HEK293T (cell line): ENCODE results near the gene PYCR2.

ENCODE experiments used
- CTCF ChIA-PET: fragments of 350-600 bp; formaldehyde crosslinking; extraction: SDS; loops from one replicate; lab custom pipeline; 2021; ENCODE audit warnings: antibody characterized with exemption, inconsistent platforms; lab: Yijun Ruan, JAX
- POLR2A ChIA-PET: fragments of 350-600 bp; formaldehyde crosslinking; extraction: SDS; loops from one replicate; lab custom pipeline; 2020; ENCODE audit warnings: antibody characterized with exemption, inconsistent platforms; lab: Yijun Ruan, JAX
- DNase-seq: peaks from one replicate; pipeline ENCODE4 v3.0.0; 2012; ENCODE audit warnings: mixed read lengths; ENCODE audit errors: extremely low spot score
- ARNT ChIP-seq: fragments of 450-650 bp; IDR thresholded peaks from 2 replicates; pipeline ENCODE4 v1.6.1; 2017; ENCODE audit warnings: mild to moderate bottlenecking
- BHLHE40 ChIP-seq: fragments of 450-650 bp; IDR thresholded peaks from 2 replicates; pipeline ENCODE4 v1.6.1; 2016; ENCODE audit warnings: mild to moderate bottlenecking, moderate library complexity, borderline replicate concordance
- CTBP1 ChIP-seq: fragments of 450-650 bp; IDR thresholded peaks from 2 replicates; pipeline ENCODE4 v1.6.1; 2016; ENCODE audit warnings: borderline replicate concordance
- ELF4 ChIP-seq: fragments of 450-650 bp; IDR thresholded peaks from 2 replicates; pipeline ENCODE4 v1.6.1; 2017; ENCODE audit warnings: antibody characterized with exemption
- FOXA1 ChIP-seq: fragments of 450-650 bp; IDR thresholded peaks from 2 replicates; pipeline ENCODE4 v1.6.1; 2016; ENCODE audit warnings: mild to moderate bottlenecking
- FOXK2 ChIP-seq: fragments of 450-650 bp; IDR thresholded peaks from 2 replicates; pipeline ENCODE4 v1.6.1; 2016; ENCODE audit warnings: mild to moderate bottlenecking
- FOXM1 ChIP-seq: fragments of 450-650 bp; IDR thresholded peaks from 2 replicates; pipeline ENCODE4 v1.6.1; 2017; ENCODE audit warnings: mild to moderate bottlenecking, borderline replicate concordance
- HDGF ChIP-seq: fragments of 450-650 bp; IDR thresholded peaks from 2 replicates; pipeline ENCODE4 v1.6.1; 2017; ENCODE audit warnings: antibody characterized with exemption, borderline replicate concordance
- L3MBTL2 ChIP-seq: fragments of 450-650 bp; conservative IDR thresholded peaks from 2 replicates; pipeline ENCODE4 v1.6.1; 2016; ENCODE audit warnings: mild to moderate bottlenecking
- LEF1 ChIP-seq: fragments of 450-650 bp; IDR thresholded peaks from 2 replicates; pipeline ENCODE4 v1.6.1; 2017; ENCODE audit warnings: mild to moderate bottlenecking, borderline replicate concordance
- NFRKB ChIP-seq: fragments of 450-650 bp; IDR thresholded peaks from 2 replicates; pipeline ENCODE4 v1.6.1; 2016; ENCODE audit warnings: mild to moderate bottlenecking, moderate library complexity
- SP1 ChIP-seq: fragments of 450-650 bp; IDR thresholded peaks from 2 replicates; pipeline ENCODE4 v1.6.1; 2017
- SUZ12 ChIP-seq: fragments of 450-650 bp; IDR thresholded peaks from 2 replicates; pipeline ENCODE4 v1.6.1; 2016; ENCODE audit warnings: mild to moderate bottlenecking
- TARDBP ChIP-seq: fragments of 450-650 bp; IDR thresholded peaks from 2 replicates; pipeline ENCODE4 v1.6.1; 2016
- ZNF384 ChIP-seq: fragments of 450-650 bp; IDR thresholded peaks from 2 replicates; pipeline ENCODE4 v1.6.1; 2016
- TF ChIP-seq, protein P1 (sequence below): fragments of 450-650 bp; IDR thresholded peaks from 2 replicates; pipeline ENCODE4 v1.6.1; 2016

Gene PYCR2

DNA sequence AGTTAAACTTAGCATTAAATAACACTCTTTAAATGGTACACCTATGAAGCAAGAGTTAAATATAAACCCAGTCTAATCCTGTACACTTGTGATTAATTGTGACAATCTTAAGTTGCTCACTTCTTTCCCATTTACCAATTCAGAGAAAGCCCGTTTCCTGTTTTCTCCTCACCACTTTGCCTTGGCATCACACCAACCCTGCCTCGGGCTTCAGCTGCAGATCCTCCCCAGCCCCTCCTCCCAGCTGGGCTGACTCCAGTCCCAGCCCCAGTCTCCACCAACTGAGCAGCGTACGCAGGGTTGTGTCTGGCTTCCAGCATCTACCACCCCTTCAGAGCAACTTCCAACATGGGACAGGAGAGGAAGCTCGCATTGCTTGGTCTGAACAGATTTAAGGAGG is 4.1 kb downstream of the PYCR2 start:
- TF ChIP-seq HDGF (no peak), ELF4 (no peak), L3MBTL2 (no peak), NFRKB (no peak), SP1 (no peak), ZNF384 (no peak), FOXK2 (no peak), CTBP1 (no peak), SUZ12 (no peak), ARNT (no peak), FOXM1 (no peak), LEF1 (no peak), BHLHE40 (no peak), FOXA1 (no peak), TARDBP (no peak)
- TF ChIP-seq, protein P1, sequence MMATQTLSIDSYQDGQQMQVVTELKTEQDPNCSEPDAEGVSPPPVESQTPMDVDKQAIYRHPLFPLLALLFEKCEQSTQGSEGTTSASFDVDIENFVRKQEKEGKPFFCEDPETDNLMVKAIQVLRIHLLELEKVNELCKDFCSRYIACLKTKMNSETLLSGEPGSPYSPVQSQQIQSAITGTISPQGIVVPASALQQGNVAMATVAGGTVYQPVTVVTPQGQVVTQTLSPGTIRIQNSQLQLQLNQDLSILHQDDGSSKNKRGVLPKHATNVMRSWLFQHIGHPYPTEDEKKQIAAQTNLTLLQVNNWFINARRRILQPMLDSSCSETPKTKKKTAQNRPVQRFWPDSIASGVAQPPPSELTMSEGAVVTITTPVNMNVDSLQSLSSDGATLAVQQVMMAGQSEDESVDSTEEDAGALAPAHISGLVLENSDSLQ = no peak
- POLR2A ChIA-PET = interaction anchor here (0.7 kb wide), 1 partner anchor 38 kb away, joined by 4 read pairs; no protein-coding TSS in a partner anchor
- DNase-seq = no peak
- CTCF ChIA-PET = no interaction called here

DNA sequence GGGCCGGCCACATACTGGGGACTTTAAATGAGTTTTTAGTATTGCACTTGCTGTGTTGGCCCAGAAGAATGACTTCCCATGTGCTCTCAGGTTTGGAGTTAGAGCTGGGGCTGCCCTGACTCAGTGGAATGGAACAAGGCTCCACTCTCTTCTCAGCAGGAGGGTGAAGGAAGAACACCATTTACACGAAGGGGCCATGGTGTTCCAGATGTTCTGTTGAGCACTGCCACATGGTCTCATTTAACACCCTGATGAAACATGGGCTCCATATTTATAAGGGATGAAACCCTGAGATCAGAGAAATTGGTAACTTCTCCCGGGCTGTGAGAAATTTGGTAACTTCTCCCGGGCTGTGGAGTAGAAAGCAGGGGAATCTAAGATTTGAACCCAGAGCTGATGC is 5.8 kb downstream of the PYCR2 start:
- ChIA-PET CTCF (no interaction called here), POLR2A (no interaction called here)
- TF ChIP-seq FOXM1 (no peak), HDGF (no peak), ZNF384 (no peak), FOXA1 (no peak), ELF4 (no peak), SUZ12 (no peak)
- DNase-seq = no peak

DNA sequence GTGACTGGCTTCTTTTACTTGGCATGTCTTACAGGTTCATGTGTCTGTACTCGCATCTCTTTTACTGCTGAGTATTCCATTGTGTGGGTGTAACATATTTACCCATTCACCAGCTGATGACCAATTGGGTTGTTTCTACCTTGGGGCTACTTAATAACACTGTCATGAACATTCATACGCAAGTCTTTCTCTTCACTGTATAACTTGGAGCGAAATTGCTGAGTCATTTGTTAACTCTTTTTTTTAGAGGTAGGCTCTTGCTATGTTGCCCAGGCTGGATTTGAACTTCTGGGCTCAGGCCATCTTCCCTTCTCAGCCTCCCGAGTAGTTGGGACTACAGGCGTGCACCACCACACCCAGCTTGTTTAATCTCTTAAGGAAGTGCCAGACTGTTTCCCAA is 6.5 kb downstream of the PYCR2 start:
- POLR2A ChIA-PET = no interaction called here
- CTCF ChIA-PET = no interaction called here
- no peak for DNase-seq
- TF ChIP-seq HDGF (no peak), FOXM1 (no peak), FOXK2 (no peak), CTBP1 (no peak), LEF1 (no peak), L3MBTL2 (no peak), TARDBP (no peak), BHLHE40 (no peak), ZNF384 (no peak), ARNT (no peak)
- TF ChIP-seq, protein P1 = no peak

DNA sequence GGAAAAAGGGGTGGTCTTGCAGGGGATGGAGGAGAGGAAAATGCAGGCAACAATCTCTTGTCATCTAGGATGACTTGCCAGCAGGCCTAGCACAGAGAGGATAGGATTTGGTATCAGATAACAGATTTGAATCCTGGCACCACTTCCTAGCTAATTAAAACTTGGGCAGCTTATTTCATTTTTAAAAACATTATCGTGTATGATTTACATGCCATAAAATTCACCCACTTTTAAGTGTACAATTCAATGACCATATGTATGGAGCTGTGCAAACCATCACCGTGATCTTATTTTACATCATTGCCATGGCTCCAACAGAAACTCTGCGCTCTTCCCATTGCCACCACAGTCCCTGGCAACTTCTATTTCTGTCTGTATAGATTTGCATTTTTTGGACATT is 6.9 kb downstream of the PYCR2 start:
- no peak for DNase-seq
- ChIA-PET POLR2A (no interaction called here), CTCF (no interaction called here)
- TF ChIP-seq ELF4 (no peak), ZNF384 (no peak), CTBP1 (no peak), SUZ12 (no peak), BHLHE40 (no peak), LEF1 (no peak), SP1 (no peak), FOXA1 (no peak), HDGF (no peak), FOXK2 (no peak), NFRKB (no peak), TARDBP (no peak), L3MBTL2 (no peak), FOXM1 (no peak), ARNT (no peak)
- TF ChIP-seq, protein P1 = no peak

DNA sequence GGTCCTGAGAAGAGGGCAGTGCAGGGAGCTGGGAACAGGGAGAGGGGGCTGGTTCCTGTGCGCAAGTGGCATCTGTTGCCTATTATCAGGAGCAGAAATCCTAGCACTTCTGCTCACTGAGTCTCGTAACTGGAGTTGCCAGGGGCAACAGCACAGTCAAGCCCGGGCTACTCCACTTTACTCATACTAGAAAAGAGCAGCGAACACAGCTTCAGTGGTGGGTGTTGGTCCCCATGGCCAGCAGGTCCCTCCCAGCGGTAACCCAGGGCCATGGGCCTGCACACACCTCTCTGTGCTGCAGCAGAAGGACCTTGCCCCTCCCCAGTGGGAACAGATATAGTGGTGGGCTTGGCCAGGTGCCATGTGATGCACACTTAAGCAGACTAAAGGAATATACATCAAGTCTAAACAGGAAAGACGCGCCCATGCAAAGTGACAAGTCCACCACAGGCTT is 8.5 kb downstream of the PYCR2 start:
- no peak for TF ChIP-seq ELF4
- TF ChIP-seq BHLHE40 = no peak
- TF ChIP-seq SP1 = no peak
- no peak for TF ChIP-seq CTBP1
- no peak for TF ChIP-seq FOXM1
- TF ChIP-seq NFRKB = no peak
- no peak for TF ChIP-seq ARNT
- no peak for TF ChIP-seq FOXK2
- TF ChIP-seq, protein P1 = no peak
- no peak for TF ChIP-seq ZNF384
- no peak for TF ChIP-seq FOXA1
- no peak for TF ChIP-seq TARDBP
- no peak for TF ChIP-seq HDGF
- CTCF ChIA-PET = no interaction called here
- POLR2A ChIA-PET = interaction anchor here (0.8 to 1.0 kb wide), 3 partner anchors 9 to 168 kb away, joined by 3 read pairs; partner anchors contain the start of gene PYCR2
- no peak for DNase-seq

DNA sequence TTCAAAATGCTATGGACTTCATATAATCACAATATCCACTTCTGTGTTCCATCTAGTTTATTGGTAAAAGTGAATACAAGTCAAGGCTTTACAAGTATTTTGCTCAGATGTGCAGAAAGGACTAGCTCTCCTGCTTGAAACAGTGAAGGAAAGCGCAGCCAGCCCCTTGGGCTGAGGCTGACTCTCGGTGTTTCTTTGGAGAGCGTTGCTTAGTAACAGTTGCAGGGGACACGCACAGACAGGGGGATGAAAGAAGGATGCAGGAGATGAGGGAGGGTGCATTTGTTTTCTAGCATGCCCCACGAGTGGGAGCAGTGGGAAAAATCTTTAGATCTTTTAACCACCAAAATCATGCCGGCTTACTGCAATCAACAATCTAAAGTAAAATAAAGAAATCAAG is 9.1 kb downstream of the PYCR2 start:
- POLR2A ChIA-PET = interaction anchor here (0.8 to 1.4 kb wide), 3 partner anchors 9 to 24 kb away, joined by 3 to 10 read pairs (median 3); partner anchors contain the start of gene PYCR2
- CTCF ChIA-PET = no interaction called here
- TF ChIP-seq ELF4 (no peak), TARDBP (no peak), FOXK2 (no peak), ARNT (no peak), FOXM1 (no peak), HDGF (no peak), ZNF384 (no peak), FOXA1 (no peak), L3MBTL2 (no peak)
- no peak for DNase-seq
